ENCODE data around the gene CEBPA.

- TF ChIP-seq CTCF (IDR thresholded peaks at IDR 0.05) = no peak
- no peak for TF ChIP-seq POLR2AphosphoS5 (IDR thresholded peaks at IDR 0.05)
These were observed 45.0 kb upstream of the CEBPA start for GRCh38 chr19:33347300-33347699.

All from prostate gland (tissue), 2 donors.